ENCODE measurements around the gene ALDH1L2. TPM values are rescaled to one million over a fixed set of nuclear protein-coding genes. Genes with fewer than 3 reads are reported as not detected.
A peak's percentile ranks its signal among the peaks of the same experiment; 100 is the strongest.

ALDH1L2 gene
- total and polyA plus RNA-seq, 12 donors: 1.1 to 3.7 (median 1.5) TPM

- intact Hi-C loops (cut with DNase I): no loop called here
- no peaks in the 10 kb centered on the region for H3K9me3 ChIP-seq
- peak overlapping the region in 3 of 10 donors; percentile 93 to 96 (median 95) for H3K27ac ChIP-seq
- WGBS, 2 donors: 56 to 57% methylated on average over 7 of the region's 7 CpGs
- TF ChIP-seq CTCF (IDR thresholded peaks at IDR 0.05): no peak
- ATAC-seq (no peak), DNase-seq (no peak)
- peak overlapping the region in 9 of 10 donors; percentile 73 to 94 (median 81) for H3K4me3 ChIP-seq
- peaks cover 0 to 6% (median 0%) of the 10 kb centered on the region in 9 donors for H3K36me3 ChIP-seq
- peaks cover 0 to 17% (median 0%) of the 10 kb centered on the region in 7 donors for H3K27me3 ChIP-seq
- H3K4me1 ChIP-seq: peaks cover 0 to 42% (median 33%) of the 10 kb centered on the region in 9 donors
Measured at GRCh38 chr12:105106621-105107020, 22.4 kb upstream of the ALDH1L2 start.

GRCh38 chr12:105104762-105105161 lies 20.5 kb upstream of the ALDH1L2 start:
- no peak for TF ChIP-seq CTCF (IDR thresholded peaks at IDR 0.05)
- intact Hi-C loops (cut with DNase I): no loop called here
- peaks cover 0 to 17% (median 0%) of the 10 kb centered on the region in 7 donors for H3K27me3 ChIP-seq
- ATAC-seq (no peak), DNase-seq (no peak)
- H3K36me3 ChIP-seq: no peaks in the 10 kb centered on the region
- 77 to 95% methylated on average over 1 of the region's 1 CpG for WGBS, 2 donors
- H3K4me1 ChIP-seq: peaks cover 0 to 27% (median 15%) of the 10 kb centered on the region in 9 donors
- H3K4me3 ChIP-seq: no peak overlapping the region
- no peaks in the 10 kb centered on the region for H3K9me3 ChIP-seq
- H3K27ac ChIP-seq: no peak overlapping the region

GRCh38 chr12:105102673-105103072 lies 18.4 kb upstream of the ALDH1L2 start:
- H3K4me3 ChIP-seq: no peak overlapping the region
- peaks cover 0 to 17% (median 0%) of the 10 kb centered on the region in 7 donors for H3K27me3 ChIP-seq
- no peak for TF ChIP-seq CTCF (IDR thresholded peaks at IDR 0.05)
- ATAC-seq (no peak), DNase-seq (no peak)
- H3K36me3 ChIP-seq: no peaks in the 10 kb centered on the region
- H3K9me3 ChIP-seq: no peaks in the 10 kb centered on the region
- intact Hi-C loops (cut with DNase I): no loop called here
- H3K27ac ChIP-seq: no peak overlapping the region
- H3K4me1 ChIP-seq: peaks cover 0 to 13% (median 0%) of the 10 kb centered on the region in 9 donors

- H3K27me3 ChIP-seq: peaks cover 0 to 13% (median 0%) of the 10 kb centered on the region in 7 donors
- no peak overlapping the region for H3K4me3 ChIP-seq
- ATAC-seq: no peak
- intact Hi-C loops (cut with DNase I): no loop called here
- DNase-seq: no peak
- H3K27ac ChIP-seq: no peak overlapping the region
- H3K9me3 ChIP-seq: peaks cover 0 to 6% (median 0%) of the 10 kb centered on the region in 11 donors
- peak in 4 of 9 donors; percentile 16 to 26 (median 20) for TF ChIP-seq CTCF (IDR thresholded peaks at IDR 0.05)
- H3K4me1 ChIP-seq: peaks cover 0 to 6% (median 0%) of the 10 kb centered on the region in 9 donors
- no peaks in the 10 kb centered on the region for H3K36me3 ChIP-seq
Measured at GRCh38 chr12:105100998-105101397, 16.7 kb upstream of the ALDH1L2 start.

Data from heart right ventricle (tissue), 16 donors.